GM18951 (cell line): Measurements from ENCODE around the gene LCP1.

Experiments
- POLR2A ChIP-seq: IDR thresholded peaks from 4 replicates; pipeline ENCODE4 v1.6.1; 2011; ENCODE audit warnings: mild to moderate bottlenecking; ENCODE audit not compliant: insufficient read length, insufficient read depth; ENCODE audit errors: extremely low read depth
- in situ Hi-C: fragments of 300-500 bp; cut with MboI; formaldehyde crosslinking; loops from one replicate; pipeline ENCODE4 v1.12.0; 2022; ENCODE audit warnings: low sequenced_read_pairs, mixed read lengths, inconsistent platforms; ENCODE audit not compliant: unreplicated experiment

LCP1 gene

DNA sequence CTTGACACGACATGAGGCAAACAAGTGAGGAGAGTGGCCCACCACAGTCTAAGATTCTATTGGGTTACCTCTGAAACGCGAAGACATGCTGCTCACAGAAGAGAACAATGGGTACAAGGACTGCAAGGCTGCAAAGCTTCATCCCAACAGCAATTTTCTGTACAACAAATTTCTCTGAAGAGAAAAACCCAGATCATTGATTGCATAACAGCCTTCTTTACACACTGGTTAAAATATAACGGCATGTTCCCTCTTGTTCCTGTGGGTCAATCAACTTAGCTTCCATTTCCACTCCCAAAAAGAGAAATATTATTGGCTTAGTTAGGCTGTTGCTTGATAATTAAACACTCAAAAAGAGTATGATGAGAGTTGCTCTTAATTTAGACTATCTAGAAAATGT lies 77.1 kb downstream of the LCP1 start, which contains the start of gene CPB2:
TSS of gene CPB2 (minus strand) at position 166 of the 400 bp plus-strand sequence. CDS start at position 142, 24 bp downstream.
- in situ Hi-C loops: no loop called here
- TF ChIP-seq POLR2A: no peak

DNA sequence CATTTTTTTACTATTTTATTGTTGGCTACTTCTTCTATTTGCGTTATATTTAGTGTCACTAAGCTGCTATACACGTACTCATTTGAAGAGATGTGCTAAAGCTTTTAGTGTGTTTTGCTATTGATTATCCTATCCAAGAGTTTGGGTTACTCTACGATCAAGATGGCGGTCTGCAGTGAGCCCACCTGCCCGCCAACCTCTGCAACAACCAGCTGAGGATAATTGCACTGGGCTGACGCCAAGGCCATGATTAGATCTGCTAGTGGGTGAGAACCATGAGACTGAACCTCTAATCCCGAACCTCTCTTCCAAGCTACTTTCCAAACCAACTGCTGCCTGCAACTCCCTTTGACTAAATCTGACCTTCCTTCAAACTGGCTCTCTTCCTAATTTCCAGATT lies 78.9 kb downstream of the LCP1 start:
- no peak for TF ChIP-seq POLR2A
- in situ Hi-C loops: no loop called here

DNA sequence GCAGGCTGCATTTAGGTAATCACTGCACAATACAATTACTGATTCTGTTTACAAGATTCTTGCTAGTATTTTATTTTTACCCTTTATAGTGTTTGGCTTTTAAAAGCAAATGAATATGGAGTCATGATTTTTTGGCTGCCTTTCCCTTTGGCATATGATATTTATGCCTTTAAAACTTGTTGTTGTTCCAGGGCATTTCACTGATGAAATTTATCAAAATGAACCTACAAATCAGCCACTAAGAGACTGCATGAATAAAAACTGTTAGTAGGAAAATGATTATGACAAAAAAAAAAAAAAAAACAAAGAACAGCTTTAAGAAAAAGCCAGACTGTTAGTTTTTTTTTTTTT lies 79.7 kb downstream of the LCP1 start:
- in situ Hi-C loops: no loop called here

DNA sequence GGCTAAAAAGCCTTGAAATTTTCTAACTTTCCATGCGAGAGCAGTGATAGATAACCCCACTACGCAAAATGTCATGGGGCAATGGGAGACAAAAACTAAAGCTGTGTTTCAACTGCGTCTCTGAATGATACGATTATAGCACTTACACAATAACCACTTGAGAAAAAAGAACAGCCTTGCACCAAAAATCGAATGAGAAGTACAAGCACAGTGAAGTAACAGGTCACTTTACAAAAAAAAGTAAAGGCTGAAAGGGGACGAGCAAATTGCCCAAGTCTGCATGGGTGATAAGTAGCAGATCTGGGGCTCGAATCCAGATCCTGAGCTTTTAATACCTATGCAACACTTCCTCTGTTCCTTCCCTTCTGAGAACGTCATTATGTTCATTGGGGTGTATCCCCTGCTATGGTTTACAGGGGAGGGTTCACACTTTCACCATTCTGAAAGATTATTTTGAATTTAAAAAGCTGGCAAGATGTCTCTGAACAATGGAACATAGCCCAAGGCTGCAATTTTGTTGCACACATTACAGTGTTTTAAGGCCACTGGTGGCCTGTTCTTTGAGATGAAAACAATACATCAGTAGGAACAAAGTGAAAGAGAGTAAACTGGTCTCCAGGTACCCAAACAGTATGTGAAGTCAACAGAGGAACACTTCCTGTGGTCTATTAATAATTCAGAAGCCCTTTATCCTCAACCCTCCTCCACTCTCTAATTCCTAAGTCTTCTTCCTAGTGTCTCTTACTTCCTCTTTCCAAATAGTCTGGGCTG lies 80.3 kb downstream of the LCP1 start:
- in situ Hi-C loops: no loop called here
- TF ChIP-seq POLR2A: no peak

More for the DNA sequence above, 79.7 kb downstream of the LCP1 start:
- no peak for TF ChIP-seq POLR2A

DNA sequence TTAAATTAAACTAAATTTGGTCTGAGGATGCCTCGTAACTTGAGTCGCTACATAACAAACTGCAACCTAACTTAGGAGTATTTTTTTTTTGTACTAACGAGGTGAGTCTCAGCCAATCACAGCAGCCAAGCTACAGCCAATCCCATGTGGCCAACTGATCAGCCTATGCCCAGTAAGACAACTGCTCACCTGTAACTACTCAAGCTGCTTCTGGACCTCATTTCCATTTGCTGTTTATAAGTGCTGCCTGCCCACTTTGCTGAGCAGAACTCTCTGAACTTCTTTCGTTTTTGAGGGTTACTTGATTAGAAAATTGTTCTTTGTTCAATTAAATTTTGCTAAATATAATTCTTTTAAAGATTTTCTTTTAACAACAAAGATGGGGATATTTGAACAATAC lies 81.0 kb downstream of the LCP1 start:
- no peak for TF ChIP-seq POLR2A
- in situ Hi-C loops: no loop called here

DNA sequence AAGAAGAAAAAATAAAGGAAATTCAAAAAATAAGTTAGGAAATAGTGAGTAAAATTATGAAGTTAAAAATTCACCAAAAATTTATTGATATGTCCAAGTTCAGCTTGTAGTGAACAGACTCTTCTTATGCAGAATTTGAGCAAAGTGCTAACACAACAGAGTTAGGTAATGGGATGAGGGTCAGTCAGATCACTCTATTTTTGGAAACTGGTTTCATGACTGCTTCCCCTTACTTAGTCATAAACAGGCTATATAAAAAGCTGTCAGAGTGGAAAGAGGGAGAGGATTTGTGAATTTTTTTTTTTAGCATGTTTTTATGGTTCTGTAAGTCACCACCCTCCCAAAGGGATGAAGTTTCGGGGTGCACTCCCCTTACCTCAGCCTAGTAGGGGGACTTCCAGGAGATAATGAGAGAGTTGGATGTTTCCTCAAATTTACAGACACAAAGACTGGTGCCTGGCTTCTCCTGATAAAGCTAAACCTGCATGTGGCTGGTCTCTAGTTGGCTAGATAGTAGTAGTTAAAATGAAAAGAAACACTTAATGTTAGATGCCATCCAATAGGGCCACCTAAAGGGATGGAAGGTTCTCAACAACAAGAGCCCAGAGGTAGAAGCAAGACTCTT lies 81.7 kb downstream of the LCP1 start:
- in situ Hi-C loops: no loop called here
- TF ChIP-seq POLR2A: no peak

DNA sequence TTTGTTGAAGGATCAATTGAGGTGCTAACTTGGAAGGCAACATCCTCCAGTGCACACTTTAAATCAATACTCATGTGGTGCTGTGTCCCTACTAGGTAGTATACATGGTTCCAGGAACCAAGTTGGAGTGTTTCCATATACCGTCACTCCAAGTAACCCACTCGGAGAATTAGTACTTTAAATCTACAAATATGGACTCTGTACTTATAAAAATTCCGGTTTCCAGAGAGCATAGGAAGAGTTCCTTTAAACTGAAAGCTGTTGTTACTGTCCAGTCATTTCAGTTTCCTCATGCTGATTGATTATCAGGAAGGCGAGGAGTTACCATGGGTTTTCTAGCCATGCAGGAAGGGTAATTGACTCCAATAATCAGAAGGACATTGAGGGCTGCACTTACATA lies 84.3 kb downstream of the LCP1 start:
- in situ Hi-C loops: no loop called here
- TF ChIP-seq POLR2A: no peak

DNA sequence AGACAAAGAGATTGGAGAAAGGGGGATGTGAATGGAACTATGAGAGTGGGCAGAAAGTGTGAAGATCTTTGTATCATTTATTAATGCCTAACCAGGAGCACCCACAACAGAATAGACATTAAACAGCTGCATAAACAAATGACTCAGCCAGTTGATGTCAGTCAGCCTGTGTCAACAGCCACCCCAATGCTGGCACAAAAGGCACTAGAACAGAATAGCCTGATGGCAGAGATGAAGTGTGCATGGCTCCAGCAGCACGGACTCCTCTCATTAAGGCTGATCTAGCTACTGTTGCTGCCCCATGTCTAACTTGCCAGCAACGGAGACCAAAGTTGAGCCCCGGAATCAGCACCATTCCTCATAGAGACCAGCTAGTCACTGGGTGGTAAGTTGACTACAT lies 85.0 kb downstream of the LCP1 start:
- in situ Hi-C loops: no loop called here

DNA sequence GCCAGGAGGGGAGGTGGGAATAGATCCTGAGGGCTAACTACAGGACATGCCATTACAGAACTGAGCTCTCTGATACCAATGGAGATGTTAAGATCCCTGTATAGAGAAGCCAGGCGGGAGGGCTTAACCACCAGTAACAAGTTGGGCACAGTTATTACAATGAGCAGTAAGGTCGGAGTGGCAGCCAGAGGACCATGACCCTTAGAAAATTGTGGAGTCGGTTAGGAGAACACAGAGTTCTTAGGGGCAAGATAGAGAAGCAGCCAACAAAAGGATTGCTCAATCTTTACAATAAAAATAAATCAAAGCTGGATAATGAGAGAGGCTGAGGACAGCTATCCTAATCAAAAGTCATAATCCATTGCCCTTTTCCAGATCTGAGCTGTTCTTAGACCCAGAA lies 87.5 kb downstream of the LCP1 start:
- in situ Hi-C loops: no loop called here
- TF ChIP-seq POLR2A: no peak

More for the DNA sequence above, 85.0 kb downstream of the LCP1 start:
- TF ChIP-seq POLR2A: no peak

DNA sequence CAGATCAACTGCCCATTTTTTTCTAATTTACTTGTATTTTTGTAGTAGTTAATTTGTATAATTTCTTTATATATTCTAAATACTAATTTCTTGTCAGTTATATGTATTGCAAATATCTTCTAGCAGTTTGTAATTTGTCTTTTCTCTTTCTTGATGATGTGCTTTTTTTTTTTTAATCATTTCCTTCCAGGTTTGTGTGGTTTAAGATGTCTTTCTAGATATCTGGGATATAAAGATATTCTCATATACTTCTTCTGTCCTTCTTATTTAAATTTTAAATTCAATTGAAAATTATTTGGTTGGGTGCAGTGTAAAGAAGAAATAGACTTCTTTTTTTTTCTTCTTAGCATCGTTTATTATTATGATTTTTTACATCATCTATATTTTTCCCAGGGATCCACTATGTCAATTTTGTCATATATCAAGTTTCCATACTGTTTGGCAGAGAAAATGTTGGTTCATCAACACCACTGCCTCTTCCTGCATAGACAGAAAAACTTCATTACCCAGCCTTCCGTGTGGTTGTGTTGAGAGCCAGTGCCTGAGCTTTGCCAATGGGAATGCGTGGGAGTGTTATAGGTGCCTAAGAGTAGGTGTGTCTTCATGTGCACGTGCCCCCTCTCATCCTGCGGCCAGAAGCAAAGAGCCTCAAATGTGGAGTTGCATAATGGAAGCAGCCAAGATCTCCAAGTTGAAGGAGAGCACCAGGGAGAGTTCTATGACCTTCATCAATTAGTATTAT lies 93.0 kb downstream of the LCP1 start:
- in situ Hi-C loops: no loop called here
- no peak for TF ChIP-seq POLR2A

DNA sequence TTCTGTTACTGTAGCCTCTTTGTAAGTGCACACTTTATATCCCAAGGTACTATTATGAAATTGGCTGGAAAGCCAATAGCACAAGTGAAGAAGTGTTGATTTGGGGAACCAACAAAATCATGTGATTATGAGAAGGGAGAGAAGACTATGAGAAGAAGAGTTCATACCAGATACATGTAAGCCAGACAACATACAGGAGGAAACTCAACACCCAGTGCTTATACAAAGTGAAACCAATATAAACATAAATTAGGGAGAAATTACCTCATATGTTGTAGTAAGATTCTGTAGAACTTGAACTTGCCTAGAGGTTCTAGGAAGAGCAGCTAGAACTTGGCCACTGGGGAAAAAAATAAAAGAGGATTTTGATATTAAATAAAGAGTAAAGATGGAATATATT lies 94.5 kb downstream of the LCP1 start:
- in situ Hi-C loops: no loop called here
- no peak for TF ChIP-seq POLR2A

DNA sequence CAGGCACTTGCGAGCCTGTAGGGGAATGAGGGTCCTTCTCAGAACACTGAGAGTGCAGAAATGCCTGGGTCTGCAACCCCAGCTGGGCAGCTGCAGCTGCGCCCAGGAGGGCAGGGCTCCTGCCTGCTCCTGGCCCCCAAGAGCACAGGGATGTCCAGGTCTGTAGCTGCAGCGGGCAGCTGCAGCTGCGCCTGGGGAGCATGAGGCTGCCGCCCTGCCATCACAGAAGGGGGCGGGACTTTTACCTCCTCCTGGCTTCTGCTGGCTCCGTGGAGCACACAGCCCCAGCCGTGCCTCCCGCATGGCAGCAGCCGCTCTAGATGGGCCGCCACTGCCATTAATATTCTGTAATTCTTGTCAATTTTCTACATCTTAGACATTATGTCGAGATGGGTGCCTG lies 95.0 kb downstream of the LCP1 start:
- in situ Hi-C loops: no loop called here
- TF ChIP-seq POLR2A: no peak

DNA sequence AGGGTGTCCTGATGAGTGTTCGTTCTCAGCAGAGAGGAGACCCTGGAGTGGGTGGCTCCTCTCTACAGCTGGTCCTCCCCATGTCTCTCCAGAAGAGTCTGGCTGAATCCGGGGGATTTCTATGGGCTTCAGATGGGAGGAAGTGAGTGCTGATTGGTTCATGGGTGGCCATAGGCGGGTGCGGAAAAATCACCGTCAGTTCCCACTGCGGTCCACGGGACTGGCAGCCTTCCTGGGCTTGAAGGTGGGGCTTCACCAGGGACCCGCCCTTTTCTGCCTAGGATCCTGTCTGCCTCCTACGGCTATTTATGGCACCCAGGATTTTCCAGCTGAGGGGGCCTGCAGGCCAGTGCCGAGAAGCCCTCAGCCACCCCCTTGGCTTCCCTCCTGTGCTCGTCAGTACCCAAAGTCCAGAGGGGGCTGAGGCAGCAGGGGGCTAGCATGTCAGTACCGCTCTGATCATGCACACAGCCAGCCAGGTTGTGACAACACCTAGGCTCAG lies 95.5 kb downstream of the LCP1 start:
- in situ Hi-C loops: no loop called here
- no peak for TF ChIP-seq POLR2A
